Left lobe of liver (tissue), 2 donors: Measurements from ENCODE around the gene TXNIP. TPM values are rescaled to one million over a fixed set of nuclear protein-coding genes. Genes with fewer than 3 reads are reported as not detected.

Experiments used
- ATAC-seq: fragments of 200-7000 bp; cut with Tn5 transposase; one replicate; pipeline ENCODE4 v1.9.1; 2020; ENCODE audit warnings: mild to moderate bottlenecking, moderate library complexity
- DNase-seq: peaks from one replicate; pipeline ENCODE4 v3.0.0-alpha.2; 2020; ENCODE audit warnings: low spot score
- total RNA-seq: library from RNA; stranded (reverse); gene quantifications from one replicate; pipeline ENCODE4 v1.2.1, GENCODE V29; 2021
- donor health status: DM: no; HTN: no; CAD: no; lungs with moderate emphysema.
- donor health status: DM: no; HTN: yes; CAD: no.

The TXNIP gene
- total RNA-seq, 1 donor from 2014 or later = 66.5 TPM

DNA sequence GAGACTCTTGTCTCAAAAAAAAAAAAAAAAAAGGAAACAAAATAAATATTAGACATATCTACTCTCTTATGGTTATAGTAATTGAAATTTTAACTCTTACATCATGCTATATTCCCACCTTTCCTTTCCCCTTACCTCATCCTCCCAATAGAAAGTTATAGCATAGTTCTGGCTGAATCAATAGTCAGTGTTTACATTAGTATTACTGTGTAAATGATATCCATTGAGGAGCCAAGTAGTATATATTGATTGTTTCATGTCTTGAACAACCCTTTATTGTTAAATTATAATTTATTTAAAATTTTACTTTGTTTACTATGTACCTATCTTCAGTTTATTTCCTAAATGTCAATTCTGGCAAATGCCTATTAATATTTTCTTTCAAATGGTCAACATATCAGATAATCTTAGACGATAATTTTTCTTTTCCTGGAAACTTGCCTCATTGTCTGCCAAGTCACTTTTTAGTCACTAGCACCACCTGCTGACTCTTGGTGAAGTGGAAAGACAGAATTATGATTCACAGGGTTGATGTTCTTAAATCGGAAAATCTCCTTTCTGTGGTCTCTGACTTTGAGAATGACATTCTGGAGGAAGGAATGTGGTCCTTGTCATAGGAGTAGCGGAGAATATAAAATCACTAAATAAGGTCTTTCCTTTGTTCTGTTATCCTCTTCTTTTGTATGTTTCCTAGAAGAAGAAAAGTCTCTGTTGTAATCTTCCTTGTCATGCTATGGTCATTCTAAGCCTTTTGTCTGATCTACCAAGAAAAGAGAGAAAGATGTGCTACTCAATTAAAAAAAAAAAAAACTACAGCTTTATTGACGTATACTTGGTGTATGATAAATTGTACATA, 16.6 kb upstream of the TXNIP start:
- ATAC-seq (peak; percentile 74), DNase-seq (peak; percentile 19)

DNA sequence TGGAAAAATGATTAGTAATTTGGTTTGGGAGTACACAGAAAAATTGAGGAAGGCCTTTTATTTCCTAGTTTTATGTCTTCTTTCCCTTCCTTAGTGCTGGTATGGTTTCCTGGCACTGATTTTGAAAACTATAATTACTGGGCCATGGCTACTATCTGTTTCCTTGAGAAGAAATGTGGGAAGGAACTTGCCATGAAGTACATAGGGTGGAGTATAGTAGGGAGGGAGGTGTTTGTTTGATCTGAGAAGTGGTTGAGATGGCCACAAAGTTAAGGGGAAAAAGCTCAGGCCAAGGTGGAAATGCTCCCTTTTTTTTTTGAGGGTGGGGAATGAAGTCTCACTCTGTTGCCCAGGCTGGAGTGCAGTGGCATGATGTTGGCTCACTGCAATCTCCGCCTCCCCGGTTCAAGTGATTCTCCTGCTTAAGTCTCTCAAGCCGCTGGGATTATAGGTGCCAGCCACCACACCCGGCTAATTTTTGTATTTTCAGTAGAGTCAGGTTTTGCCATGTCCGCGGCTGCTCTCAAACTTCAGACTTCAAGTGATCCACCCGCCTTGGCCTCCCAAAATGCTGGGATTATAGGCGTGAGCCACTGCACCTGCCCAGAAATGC, 13.9 kb upstream of the TXNIP start:
- ATAC-seq (no peak), DNase-seq (peak; percentile 23)

DNA sequence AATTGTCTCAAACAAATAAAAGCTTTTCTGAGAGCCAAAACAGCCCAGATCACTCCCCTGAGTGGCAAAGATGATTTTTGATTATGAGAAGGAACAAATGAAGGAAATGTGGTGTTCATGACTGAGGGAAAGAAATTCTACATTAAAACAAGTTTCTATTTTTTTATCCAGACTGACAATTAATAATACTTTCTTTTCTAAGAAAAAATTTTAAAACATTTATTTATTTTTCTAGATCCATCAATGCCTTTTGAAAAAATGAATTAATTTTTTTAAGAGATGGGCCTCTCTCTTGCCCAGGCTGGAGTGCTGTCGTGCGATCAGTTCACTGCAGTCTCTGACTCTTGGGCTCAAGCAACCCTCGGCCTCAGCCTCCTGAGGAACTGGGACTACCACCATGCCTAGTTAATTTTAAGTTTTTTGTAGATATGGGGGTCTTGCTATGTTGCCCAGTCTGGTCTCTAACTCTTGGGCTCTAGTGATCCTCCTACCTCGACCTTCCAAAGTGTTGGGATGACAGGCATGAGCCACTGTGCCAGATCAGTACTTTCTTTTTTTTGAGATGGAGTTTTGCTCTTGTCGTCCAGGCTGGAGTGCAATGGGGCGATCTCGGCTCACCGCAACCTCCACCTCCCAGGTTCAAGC, 11.2 kb upstream of the TXNIP start:
- DNase-seq (peak; percentile 41), ATAC-seq (no peak)

DNA sequence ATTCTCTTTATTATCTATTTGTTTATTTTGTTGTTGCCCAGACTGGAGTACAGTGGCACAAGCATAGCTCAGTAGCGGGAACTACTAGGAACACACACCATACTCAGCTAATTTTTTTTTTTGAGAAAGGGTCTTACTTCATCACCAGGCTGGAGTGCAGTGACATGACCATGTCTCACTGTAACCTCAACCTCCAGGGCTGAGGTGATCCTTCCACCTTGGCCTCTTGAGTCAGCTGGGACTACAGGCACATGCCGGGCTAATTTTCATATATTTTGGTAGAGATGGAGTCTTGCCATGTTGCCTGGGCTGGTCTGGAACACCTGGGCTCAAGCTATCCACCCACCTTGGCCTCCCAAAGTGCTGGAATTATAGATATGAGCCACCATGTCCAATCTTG, 5.3 kb upstream of the TXNIP start:
- ATAC-seq (no peak), DNase-seq (peak; percentile 28)

DNA sequence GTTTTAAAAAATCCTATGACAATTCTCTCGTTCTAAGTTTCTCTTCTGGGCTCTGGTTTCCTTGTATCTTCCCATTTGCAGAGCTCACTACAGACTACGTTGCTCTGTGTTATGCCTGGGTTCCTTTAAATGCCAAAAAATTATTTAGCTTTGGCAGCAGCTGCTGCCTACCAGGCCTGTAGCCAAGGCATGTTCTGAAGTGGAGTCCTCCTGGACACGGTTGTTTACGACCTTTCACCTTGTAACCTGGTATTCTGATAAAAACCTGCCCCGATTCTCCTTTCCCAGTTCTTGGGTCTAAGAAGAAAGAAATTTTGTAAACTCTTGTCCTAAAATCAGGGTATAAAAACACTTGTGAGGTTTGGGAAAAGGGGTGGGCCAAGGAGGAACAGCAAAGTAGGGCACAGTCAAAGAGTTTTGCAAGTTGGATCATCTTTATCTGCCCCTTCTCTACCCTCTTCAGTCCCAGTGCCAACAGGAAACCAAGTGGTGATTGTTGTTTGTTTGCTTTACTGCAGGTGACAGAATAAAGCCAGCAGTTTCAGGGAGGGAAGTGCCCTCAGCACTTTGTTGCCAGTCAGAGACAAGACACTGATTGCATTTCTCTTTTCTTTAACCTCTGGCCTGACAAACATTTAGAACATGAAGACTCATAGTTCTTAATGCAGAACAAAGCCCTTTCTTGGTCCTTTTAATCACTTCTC, 3.1 kb upstream of the TXNIP start:
- ATAC-seq (peak; percentile 66), DNase-seq (peak; percentile 84)

DNA sequence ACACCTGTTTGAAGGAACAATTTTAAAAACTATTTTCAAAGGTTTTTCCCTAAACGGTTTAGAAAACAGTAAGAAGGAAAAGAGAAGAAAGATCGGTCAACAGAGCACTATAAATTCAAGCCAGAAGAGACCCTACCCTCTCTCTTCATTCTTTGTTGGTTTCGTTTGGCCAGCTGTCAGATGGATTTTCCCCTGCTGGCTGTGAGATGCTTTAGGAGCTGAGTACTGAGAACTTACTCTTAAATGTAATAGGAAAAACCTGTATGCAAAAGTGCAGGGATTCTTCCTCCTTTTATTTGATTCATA, 1.3 kb upstream of the TXNIP start:
- no peak for DNase-seq
- no peak for ATAC-seq

DNA sequence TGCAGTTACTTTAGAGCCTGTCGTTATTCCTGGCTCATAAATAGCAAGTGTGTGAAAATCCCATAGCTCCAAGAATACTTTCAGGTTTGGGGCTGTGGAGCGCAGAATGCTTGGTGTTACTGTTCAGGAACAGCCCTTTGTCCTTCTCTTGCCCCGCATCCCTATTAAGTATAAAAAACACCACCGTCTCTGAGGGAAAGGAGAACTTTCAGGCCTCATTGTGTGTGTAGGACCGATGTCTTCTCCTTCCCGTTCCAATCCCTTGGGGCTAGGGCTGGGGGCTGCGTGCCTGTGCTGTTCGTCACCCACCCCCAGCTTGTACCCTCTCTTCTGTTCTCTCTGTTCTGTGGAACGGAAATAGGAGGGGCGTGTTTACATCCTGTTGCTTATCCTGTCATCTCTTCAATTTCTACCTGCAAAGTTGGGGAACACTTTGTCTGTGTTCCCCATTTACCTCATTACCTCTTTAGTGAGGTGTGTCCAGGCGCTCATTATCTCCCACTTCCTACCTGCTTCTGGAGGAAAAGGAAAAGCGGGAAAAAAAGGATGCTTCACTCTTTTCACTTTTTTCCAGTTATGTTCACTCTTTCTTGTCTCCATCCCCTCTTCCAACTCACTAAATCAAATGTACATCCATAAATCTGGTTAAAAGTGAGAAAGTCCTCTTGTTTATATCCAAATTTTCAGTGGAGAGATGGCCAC, 788 bp upstream of the TXNIP start:
- ATAC-seq (peak; percentile 13), DNase-seq (no peak)

DNA sequence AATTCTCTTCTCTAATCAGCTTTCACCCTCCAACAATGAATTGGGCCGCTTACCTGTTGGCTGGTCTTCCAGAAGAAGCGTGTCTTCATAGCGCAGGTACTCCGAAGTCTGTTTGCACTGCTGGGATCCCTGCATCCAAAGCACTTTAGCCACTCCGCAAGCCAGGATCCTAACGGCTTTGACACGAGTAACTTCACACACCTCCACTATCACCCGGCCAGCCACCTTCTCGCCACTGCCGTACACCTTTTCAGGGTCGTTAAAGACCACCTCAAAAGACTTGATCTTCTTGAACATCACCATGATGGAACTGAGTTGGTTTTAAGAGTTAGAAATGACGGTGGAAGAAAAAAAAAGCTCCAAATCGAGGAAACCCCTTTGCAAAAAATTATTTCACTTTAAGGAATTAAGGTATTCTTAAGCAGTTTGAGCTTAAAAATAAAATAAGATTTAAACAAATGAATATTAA, 381 bp downstream of the TXNIP start:
- DNase-seq = no peak
- ATAC-seq = no peak

DNA sequence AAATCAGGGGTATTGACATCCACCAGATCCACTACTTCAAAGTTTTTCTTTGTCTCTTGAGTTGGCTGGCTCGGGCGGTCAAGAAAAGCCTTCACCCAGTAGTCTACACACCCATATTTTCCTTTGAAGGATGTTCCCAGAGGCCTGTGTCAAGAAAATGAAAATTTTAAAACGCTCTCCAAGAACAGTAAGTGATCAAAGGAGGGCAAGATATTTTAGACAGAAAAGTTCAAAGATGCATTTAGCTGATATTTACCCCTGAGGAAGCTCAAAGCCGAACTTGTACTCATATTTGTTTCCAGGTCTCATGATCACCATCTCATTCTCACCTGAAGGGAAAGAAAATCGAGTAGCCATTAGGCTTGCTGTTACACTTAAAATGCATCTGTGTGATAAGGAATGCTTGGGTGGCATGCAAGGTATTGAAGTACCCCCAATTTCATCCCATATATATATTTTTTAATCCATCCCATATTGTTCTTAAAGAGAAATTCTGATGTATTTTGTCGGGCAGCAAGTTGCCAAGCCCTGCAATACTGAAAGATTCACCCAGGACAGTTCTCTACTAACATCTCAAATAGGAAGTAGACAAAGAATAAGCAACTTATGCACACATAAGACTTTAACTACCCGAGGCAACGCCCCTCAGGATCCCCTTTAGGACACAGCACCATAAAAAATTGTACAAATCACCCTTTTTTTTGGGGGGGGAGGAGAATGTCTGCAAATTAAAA, 1.1 kb downstream of the TXNIP start:
- no peak for ATAC-seq
- no peak for DNase-seq

DNA sequence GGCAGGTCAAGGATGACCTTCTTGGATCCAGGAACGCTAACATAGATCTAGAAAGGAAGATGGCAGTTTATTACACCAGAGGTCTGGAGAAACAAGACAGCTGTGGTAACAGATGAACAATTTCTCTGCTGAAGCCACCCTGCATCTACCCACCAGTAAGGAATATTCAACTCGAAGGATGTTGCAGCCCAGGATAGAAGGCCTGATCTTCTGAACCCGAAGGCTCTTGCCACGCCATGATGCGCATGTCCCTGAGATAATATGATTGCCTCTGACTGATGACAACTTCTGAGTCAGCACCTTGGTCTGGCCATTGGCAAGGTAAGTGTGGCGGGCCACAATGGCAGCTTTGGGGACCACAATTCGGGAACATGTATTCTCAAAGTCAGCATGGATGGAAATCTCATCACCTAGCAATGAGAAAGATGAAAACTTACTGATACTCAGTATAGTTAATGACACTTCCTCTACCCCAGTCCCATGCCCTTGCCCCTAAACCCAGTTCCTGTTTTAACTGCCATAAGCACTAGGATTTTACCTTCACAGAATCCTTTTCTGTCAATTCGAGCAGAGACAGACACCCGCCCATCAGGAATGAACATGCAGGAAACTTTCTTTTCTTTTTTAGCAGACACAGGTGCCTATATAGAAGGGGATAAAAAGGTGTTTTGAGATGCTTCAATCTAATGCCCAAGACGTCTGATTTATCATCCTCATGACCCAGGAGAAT, 1.8 kb downstream of the TXNIP start:
- ATAC-seq = no peak
- no peak for DNase-seq

DNA sequence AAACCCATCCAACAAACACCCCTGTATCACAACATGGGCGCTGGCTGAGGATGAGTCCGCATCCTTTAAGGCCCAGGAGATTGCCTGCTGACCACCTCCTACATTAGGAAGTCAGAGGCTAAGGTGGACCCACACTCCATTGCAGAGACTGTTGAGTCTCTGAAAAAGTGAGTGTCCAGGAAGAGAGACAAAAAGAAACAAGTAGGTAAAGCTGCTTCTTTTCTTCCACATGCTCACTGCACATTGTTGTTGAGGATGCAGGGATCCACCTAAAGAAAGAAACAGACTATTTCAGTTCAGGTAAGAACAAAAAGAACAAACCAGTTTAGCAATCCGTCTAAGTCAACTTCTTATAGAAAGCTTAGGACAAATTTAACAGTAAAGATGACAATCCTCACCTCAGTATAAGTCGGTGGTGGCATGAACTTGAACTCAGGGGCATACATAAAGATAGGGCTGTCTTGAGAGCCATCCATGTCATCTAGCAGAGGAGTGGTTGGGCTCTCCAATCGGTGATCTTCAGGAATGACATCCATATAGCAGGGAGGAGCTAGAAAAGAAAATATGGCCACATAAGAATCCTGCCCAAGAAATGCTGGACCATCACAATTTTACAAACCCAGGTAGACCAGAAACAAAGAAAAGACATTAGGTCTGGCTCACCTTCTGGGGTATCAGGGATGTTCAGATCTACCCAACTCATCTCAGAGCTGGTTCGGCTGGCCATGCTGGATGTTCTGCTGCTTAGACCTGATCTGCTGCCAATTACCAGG, 2.6 kb downstream of the TXNIP start:
- ATAC-seq (no peak), DNase-seq (no peak)

DNA sequence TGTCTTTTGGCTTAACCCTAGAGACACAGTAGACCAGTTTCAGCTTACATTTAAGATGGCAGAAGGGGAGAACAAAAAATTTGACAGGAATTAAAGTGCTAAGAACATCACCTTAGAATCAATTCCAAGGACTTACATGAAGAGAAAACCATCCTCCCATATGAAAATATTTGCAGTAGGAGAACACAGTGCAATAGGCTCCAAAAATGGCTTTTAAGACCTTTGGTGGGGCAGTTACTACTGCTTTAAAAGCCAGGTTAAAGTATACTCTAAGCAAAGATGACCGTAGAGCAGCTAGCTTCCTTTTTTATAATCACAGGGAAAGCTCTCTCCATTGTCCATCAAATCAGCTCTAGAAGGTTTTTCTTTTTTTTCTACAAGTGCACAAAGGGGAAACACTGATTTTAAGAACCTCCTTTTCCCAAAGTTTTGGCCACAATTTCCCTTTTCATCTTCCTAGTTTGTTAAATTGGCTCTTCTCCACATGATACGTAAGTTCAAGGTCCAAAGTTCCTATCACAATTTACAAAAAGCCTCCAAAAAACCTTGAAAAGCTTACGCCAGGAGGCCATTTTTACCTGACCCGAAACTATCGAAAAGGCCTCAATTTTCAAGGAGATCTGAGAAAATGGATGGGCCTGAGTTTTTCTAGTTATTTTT, 3.3 kb downstream of the TXNIP start:
- ATAC-seq = no peak
- DNase-seq = no peak

DNA sequence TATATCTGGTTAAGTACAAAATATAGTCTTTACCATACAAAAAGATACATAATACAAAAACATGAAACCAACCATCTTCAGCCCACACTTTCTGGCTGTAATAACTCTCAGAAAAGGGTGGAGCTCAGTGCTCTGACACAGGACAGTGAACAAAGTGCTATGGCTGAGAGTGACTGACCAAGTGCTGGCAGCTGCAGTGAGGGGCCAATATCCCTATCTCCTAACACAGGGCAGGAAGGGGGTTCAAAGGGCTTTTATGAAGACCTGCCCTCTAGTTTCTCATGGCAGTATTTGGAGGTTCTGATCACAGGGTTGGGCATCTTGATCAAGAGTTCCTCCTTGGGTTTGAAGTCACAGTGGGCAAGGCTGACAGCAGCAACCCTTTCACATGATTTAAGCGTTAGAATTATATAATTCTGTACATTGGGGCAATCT, 3.9 kb downstream of the TXNIP start:
- no peak for ATAC-seq
- peak; percentile 31 for DNase-seq

DNA sequence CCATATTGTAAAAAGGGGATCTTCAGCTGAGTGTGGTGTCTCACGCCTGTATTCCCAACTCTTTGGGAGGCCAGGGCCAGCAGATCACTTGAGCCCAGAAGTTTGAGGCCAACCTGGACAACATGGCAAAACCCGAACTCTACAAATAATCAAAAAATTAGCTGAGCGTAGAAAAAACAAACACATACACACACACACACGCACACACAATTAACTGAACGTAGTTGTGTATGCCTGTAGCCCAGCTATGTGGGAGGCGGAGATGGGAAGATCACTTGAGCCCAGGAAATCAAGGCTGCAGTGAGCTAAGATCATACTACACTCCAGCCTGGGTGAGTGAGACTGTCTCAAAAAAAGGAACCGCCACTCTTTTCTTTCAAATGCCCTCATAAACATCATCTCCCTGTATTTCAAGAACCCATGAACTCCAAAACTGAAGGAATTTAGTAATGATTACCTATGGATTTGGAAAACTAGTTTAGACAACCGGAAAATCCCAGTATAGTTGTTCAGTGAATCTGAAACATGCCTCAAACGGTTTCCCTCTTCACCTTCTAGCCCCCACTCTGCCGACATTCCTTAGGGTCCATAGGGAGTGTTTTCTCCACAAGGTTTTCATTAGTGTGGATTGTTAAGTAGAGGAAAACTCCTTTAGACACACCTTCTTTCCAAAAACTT, 4.5 kb downstream of the TXNIP start:
- DNase-seq = no peak
- no peak for ATAC-seq

DNA sequence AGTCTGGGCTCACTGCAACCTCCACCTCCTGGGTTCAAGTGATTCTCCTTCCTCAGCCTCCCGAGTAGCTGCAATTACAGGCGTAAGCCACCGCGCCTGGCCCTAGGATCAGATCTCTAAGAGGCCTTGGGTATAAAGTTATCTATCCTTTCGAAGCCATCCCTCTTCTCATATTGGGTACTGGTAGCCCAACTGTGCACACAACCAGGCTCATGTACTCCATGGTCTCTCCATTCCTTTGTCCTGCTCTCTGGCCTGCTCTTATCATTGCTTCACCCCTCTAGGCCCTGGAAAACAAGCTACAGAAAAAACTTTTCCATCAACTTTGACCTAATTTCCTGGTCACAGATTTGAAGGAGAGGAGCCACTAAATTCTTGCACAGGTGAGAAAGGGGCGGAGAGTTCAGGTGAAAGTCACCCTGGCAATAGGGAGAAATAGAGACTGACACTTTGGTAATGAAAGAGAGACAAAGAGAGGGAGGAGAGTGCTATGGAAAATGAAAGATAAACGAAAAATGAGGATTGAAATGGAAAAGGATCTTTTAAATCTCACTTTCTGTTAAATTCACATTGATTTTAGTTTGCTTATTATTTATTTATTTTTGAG, 6.0 kb downstream of the TXNIP start:
- DNase-seq (no peak), ATAC-seq (peak; percentile 32)

DNA sequence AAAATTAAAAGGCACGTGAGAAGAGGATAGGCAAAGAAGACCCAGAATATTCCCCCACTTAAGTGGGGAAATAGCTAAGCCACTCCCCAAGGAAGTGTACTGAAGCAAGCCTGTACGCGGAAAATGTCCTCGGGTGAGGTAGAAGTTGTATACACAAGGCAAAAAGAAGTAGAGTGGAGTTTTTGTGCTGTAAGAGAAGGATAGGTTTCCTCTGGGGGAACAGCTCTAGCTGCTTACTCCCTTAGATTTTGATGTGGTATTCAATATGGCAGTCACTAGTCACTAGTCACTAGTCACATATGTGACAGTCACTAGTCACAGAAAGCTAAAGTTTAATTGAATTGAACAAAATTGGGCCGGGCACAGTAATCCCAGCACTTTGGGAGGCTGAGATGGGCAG, 7.6 kb downstream of the TXNIP start:
- no peak for DNase-seq
- no peak for ATAC-seq

DNA sequence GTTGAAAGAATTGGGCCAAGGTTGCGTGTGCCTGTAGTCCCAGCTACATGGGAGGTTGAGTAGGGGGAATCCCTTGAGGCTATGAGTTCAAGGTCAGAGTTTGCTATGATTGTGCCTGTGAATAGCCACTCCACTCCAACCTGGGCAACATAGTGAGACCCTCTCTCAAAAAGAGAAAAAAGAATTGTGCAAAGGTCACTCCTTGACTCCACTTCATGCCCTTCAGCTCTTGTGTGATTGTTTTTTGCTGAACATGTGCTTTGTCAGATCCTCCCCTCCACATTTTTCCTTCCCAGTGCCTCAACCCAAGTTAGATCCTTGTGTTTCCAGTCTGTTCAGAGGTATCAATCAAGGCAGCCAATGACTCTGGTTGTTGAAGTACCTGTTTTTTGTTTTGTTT, 8.5 kb downstream of the TXNIP start:
- no peak for DNase-seq
- ATAC-seq = no peak
